GM15510 (cell line): Measurements from ENCODE around the gene SYNE3.

Experiments
- POLR2A ChIP-seq: IDR thresholded peaks from 3 replicates; pipeline ENCODE4 v1.6.1; 2011; ENCODE audit warnings: borderline replicate concordance; ENCODE audit not compliant: insufficient read length; ENCODE audit errors: extremely low read depth

The SYNE3 gene

GRCh38 chr14:95475540-95476240 lies 40.8 kb downstream of the SYNE3 start:
- no peak for TF ChIP-seq POLR2A

- no peak for TF ChIP-seq POLR2A
These were observed 41.5 kb downstream of the SYNE3 start for GRCh38 chr14:95474941-95475340.

GRCh38 chr14:95474486-95474885 lies 42.0 kb downstream of the SYNE3 start:
- no peak for TF ChIP-seq POLR2A

GRCh38 chr14:95472819-95473251 lies 43.6 kb downstream of the SYNE3 start:
- TF ChIP-seq POLR2A, result no peak

- no peak for TF ChIP-seq POLR2A
These were observed 45.0 kb downstream of the SYNE3 start for GRCh38 chr14:95471476-95471875.

GRCh38 chr14:95471016-95471415 lies 45.4 kb downstream of the SYNE3 start:
- no peak for TF ChIP-seq POLR2A

GRCh38 chr14:95469134-95469481 lies 47.3 kb downstream of the SYNE3 start:
- TF ChIP-seq POLR2A, result no peak

GRCh38 chr14:95468448-95469133 lies 47.9 kb downstream of the SYNE3 start:
- TF ChIP-seq POLR2A, result no peak

- no peak for TF ChIP-seq POLR2A
These were observed 48.8 kb downstream of the SYNE3 start for GRCh38 chr14:95467657-95468056.

- TF ChIP-seq POLR2A, result no peak
These were observed 49.2 kb downstream of the SYNE3 start for GRCh38 chr14:95467232-95467631.
